Measurements from ENCODE around the gene MCUR1.
"Not testable (repeated sequence)": the region's sequence is repeated elsewhere in the genome, so short reads cannot be mapped to it uniquely, and the experiment has no call there.

MCUR1 gene

GRCh38 chr6:13814176-13814937, at the start of gene MCUR1:
Gene MCUR1 (minus strand): TSS chr6:13814557. CDS start chr6:13814429, 128 bp downstream.
- peak; percentile 79 for DNase-seq

GRCh38 chr6:13863699-13864155, 49.4 kb upstream of the MCUR1 start:
- DNase-seq = no peak

- not testable (repeated sequence) for DNase-seq
These were observed 46.3 kb upstream of the MCUR1 start for GRCh38 chr6:13860556-13861185.

GRCh38 chr6:13859871-13860555, 45.7 kb upstream of the MCUR1 start:
- DNase-seq = no peak

GRCh38 chr6:13854716-13855250, 40.4 kb upstream of the MCUR1 start:
- no peak for DNase-seq

GRCh38 chr6:13853871-13854270, 39.5 kb upstream of the MCUR1 start:
- DNase-seq = no peak

- DNase-seq = no peak
These were observed 37.4 kb upstream of the MCUR1 start for GRCh38 chr6:13851803-13852202.

- DNase-seq = no peak
These were observed 37.0 kb upstream of the MCUR1 start for GRCh38 chr6:13851330-13851729.

- DNase-seq = not testable (repeated sequence)
These were observed 36.3 kb upstream of the MCUR1 start for GRCh38 chr6:13850690-13851089.

GRCh38 chr6:13848522-13849150, 34.3 kb upstream of the MCUR1 start:
- no peak for DNase-seq

- DNase-seq = no peak
These were observed 33.1 kb upstream of the MCUR1 start for GRCh38 chr6:13847326-13848050.

- no peak for DNase-seq
These were observed 32.5 kb upstream of the MCUR1 start for GRCh38 chr6:13846841-13847240.

- DNase-seq = no peak
These were observed 27.6 kb upstream of the MCUR1 start for GRCh38 chr6:13841936-13842335.

GRCh38 chr6:13838616-13839015, 24.3 kb upstream of the MCUR1 start:
- DNase-seq = no peak

GRCh38 chr6:13836170-13836569, 21.8 kb upstream of the MCUR1 start:
- DNase-seq = no peak

- DNase-seq = no peak
These were observed 20.4 kb upstream of the MCUR1 start for GRCh38 chr6:13834790-13835189.

- DNase-seq = not testable (repeated sequence)
These were observed 19.7 kb upstream of the MCUR1 start for GRCh38 chr6:13834018-13834417.

- no peak for DNase-seq
These were observed 18.4 kb upstream of the MCUR1 start for GRCh38 chr6:13832778-13833177.

GRCh38 chr6:13831615-13832014, 17.3 kb upstream of the MCUR1 start:
- no peak for DNase-seq

- no peak for DNase-seq
These were observed 16.4 kb upstream of the MCUR1 start for GRCh38 chr6:13830803-13831202.

GRCh38 chr6:13829419-13829818, 15.1 kb upstream of the MCUR1 start:
- not testable (repeated sequence) for DNase-seq

GRCh38 chr6:13828656-13829301, 14.4 kb upstream of the MCUR1 start:
- not testable (repeated sequence) for DNase-seq
